Esophagus mucosa (tissue), 1 donor: Measurements from ENCODE around the gene GPRASP2. TPM values are rescaled to one million over a fixed set of nuclear protein-coding genes. Genes with fewer than 3 reads are reported as not detected.
"Not testable (repeated sequence)": the region's sequence is repeated elsewhere in the genome, so short reads cannot be mapped to it uniquely, and the experiment has no call there.

Experiments
- ATAC-seq: fragments of 200-7000 bp; cut with Tn5 transposase; one replicate; pipeline ENCODE4 v1.9.1; 2020
- total RNA-seq: library from RNA; stranded (reverse); gene quantifications from one replicate; pipeline ENCODE4 v1.2.4, GENCODE V29; 2023
- donor health status: DM: yes; HTN: yes; CAD: no.

Gene GPRASP2
- 3.1 TPM for total RNA-seq

DNA sequence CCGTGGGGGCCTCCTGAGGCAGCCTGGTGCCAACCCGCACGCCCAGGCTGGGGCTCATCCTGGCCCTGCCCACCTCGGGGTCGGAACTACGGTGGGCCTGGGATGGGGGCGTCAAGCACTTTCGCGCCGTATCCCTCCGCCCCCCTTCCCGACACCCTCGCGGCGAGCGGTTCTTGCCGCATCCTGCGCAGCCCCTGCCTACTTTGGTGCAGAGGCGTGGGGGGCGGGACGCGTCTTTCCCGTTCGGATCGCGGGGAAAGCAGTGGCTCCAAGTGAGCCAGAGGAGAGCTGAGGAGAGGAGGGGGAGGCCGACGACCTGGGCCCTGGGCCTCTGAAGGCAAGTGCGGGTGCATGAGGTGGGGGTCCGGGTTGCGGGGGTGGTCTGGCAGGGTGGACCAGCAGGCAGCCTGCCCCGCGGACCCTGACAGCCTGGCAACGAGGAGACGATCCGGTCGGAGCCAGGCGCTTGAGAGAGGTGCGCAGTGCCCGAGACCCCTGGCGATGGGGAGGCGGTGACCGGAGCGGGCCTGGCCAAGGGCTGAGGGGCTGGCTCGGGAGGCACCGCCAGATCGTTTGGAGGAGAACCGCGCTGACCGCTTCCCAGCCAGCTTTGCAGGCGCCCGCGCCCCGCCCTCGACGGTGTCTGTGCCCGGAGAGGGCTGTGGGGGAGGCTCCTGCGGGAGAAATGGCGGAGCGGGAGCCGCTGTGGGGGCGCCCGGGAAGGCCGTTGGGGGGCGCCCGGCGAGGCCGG, at the start of gene GPRASP2:
Gene GPRASP2, plus strand, starts transcription at position 233 of the 751 bp plus-strand sequence. CDS start 2,422 bp downstream, outside the sequence.
- peak; percentile 64 for ATAC-seq

- not testable (repeated sequence) for ATAC-seq
These were observed 48.4 kb upstream of the GPRASP2 start for GRCh38 chrX:102663820-102664219.

GRCh38 chrX:102667034-102667433, 45.2 kb upstream of the GPRASP2 start:
- ATAC-seq, result not testable (repeated sequence)

- ATAC-seq, result no peak
These were observed 42.7 kb upstream of the GPRASP2 start for GRCh38 chrX:102669526-102669925.

DNA sequence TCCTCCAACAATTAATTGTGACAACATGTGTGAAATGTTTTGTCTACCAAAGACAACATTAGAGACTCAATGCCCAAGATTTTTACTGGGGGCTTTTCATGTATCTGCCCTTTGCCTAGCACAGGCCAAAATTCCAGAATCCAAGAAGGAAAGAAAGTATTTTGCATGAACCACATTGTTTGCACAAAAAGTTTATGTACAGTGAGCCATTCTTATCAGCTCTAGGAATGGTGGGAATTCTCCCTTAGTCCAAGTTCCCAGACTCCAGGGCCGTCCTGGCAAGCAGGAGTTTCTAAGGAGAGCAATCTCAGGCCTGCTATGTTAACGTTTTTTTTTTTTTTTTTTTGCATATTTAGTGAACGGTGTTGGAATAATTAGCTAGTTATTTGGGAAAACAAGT, 39.4 kb upstream of the GPRASP2 start:
- no peak for ATAC-seq

DNA sequence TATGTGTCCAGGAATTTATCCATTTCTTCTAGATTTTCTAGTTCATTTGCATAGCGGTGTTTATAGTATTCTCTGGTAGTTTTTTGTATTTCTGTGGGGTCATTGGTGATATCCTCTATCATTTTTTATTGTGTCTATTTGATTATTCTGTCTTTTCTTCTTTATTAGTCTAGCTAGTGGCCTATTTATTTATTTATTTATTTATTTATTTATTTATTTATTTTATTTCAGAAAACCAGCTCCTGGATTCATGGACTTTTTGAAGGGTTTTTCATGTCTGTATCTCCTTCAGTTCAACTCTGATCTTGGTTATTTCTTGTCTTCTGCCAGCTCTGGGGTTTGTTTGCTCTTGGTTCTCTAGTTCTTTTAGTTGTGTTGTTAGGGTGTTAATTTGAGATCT, 34.8 kb upstream of the GPRASP2 start:
- ATAC-seq, result not testable (repeated sequence)

DNA sequence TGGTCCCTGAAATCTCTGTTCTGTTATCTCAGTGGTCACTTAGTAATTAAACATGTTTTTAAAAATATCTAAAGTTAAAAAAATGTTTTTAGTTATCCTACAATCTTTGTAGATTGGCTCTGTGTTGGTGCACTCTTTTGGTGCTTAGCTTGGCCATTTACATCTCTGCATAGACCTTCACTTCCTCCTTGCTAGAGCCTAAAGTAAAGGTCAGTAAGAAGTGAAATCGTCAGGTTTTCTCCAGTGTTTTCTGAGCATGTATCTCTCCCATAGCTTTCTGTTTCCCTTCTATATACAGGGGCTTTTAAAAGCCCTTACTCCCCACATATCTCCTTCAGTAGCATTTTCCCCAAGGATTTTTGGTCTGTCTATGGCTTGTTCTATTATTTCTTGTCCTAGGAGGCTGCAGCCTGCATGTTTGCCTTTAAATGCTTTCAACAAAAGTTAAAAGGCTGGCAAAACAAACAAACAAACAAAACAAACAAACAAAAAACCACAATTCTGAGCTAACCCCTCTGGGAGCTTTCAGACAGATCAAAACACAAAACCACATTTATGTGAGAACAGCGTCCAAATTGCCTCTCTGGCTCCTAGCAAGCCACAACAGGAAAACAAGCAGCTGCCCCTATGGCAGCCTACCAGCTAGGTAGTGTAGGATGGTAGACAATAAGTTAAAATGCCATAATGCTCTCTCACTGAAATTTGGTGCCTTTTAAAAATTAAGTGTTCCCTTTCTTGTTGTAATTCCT, 27.3 kb upstream of the GPRASP2 start:
- no peak for ATAC-seq

DNA sequence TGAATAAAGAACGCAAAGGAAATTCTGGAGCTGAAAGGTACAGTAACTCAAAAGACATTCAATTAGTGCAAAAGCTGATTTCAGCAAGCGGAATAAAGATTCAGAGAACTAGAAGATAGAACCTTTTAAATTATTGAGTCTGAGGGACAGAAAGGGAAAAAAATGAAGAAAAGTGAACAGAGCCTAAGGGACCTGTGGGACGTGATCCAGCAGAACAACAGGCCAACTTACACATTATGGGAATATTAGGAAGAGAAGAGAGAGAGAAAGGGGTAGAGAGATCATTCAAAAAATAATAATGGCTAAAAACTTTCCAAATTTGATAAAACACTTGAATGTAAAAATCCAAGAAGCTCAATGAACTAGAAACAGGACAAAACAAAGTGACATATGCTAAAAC, 17.5 kb upstream of the GPRASP2 start:
- no peak for ATAC-seq

DNA sequence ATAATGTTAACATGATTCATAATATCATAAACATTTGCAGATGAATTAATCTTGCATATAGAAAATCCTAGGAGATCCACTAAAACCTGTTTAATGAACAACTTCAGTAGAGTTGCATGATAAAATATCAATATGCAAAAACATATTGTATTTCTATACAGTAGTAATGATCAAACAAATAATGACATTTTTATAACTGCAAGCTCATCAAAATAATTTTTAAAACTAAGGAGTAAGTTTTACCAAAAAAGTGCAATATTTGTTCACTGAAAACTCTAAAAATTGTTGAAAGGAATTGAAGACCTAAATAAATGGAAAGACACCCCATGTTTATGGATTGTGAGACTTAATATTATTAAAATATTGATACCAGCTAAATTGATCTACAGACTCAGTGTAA, 15.9 kb upstream of the GPRASP2 start:
- no peak for ATAC-seq

- ATAC-seq, result no peak
These were observed 14.8 kb upstream of the GPRASP2 start for GRCh38 chrX:102697494-102697893.

GRCh38 chrX:102708900-102709299, 3.3 kb upstream of the GPRASP2 start:
- peak; percentile 63 for ATAC-seq

GRCh38 chrX:102711872-102712215, 404 bp upstream of the GPRASP2 start:
- ATAC-seq, result no peak

DNA sequence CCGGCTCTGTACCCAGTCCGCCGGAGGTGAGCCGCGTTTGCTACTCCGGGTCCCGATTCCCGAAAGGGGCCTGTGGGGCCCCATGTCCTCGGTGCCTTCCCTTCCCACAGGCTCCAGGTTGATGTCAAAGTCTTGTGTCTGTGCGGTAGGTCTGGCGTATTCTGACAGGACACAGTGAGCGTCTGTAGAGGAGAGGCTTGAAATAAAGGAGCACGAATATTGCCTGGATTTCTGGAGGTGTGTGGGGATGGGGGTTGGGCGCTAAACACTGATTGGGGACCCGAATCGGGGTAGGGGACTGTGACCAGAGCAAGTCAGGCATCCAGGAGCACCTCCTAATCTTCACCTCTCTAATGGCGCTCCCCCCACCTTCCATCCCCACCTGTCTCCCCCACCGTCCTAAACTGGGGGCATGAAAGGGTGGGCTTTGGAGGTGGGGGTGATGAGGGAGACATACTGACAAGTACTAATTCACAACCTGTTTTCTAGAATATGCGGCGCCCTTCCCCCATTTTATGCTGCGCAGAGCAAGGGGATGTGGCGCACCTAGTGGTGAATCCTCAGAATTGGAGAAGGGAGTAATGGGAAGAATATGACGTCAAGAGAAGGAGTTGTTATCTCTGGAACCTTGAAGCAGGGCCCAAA, 855 bp downstream of the GPRASP2 start:
- peak; percentile 66 for ATAC-seq

DNA sequence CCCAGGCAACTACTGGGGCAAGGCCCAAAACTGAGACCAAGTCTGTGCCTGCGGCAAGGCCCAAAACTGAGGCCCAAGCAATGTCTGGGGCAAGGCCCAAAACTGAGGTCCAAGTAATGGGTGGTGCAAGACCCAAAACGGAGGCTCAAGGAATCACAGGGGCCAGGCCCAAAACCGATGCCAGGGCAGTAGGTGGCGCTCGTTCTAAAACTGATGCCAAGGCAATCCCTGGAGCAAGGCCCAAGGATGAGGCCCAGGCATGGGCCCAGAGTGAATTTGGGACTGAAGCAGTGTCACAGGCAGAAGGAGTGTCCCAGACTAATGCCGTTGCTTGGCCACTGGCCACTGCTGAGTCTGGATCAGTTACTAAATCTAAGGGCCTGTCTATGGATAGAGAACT, 2.7 kb downstream of the GPRASP2 start:
- no peak for ATAC-seq

GRCh38 chrX:102715967-102716366, 3.7 kb downstream of the GPRASP2 start:
- ATAC-seq, result no peak

GRCh38 chrX:102720237-102721168, 8.3 kb downstream of the GPRASP2 start, which contains the start of gene GPRASP3:
Gene GPRASP3, plus strand, starts transcription at chrX:102720743. Its CDS starts 28,253 bp downstream, at chrX:102748996.
- ATAC-seq, result peak; percentile 92

- peak; percentile 17 for ATAC-seq
These were observed 8.9 kb downstream of the GPRASP2 start for GRCh38 chrX:102721169-102721506.

- no peak for ATAC-seq
These were observed 11.2 kb downstream of the GPRASP2 start for GRCh38 chrX:102723456-102723855.

DNA sequence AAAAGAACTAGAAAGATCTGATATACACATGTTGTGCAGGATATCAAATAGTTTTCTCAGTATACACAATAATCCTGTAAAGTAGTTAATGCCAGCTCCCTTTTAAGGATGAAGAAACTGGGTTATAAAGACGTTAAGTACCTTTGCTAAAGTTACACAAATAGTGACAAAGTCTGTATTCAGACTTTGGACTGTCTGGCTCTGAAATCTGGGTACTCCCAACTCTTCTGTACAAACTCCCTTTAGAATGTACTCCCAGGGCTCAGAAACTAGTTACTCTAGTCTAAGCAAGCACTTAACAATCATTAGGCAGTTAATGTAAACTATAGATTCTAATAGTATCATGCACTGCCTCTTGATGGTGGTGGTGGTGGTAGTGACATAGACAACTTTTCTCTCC, 15.5 kb downstream of the GPRASP2 start:
- ATAC-seq, result no peak

DNA sequence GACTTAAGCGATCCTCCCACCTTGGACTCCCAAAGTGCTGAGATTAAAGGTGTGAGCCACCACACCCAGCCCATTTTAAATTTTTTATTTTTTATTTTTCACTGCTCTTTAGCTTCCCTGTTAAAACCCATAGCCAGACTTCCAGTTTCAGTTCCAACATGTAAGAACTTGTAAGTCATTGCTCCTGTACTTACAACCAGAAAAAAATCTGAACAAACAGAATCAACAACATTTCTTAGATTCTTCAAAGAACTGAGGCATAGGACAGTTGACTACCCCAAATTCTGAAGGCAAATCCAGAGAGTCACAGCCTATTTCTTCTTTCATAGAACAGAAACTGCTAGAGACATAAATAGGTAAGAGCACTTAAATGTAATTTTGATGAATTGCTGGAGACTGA, 16.4 kb downstream of the GPRASP2 start:
- no peak for ATAC-seq

DNA sequence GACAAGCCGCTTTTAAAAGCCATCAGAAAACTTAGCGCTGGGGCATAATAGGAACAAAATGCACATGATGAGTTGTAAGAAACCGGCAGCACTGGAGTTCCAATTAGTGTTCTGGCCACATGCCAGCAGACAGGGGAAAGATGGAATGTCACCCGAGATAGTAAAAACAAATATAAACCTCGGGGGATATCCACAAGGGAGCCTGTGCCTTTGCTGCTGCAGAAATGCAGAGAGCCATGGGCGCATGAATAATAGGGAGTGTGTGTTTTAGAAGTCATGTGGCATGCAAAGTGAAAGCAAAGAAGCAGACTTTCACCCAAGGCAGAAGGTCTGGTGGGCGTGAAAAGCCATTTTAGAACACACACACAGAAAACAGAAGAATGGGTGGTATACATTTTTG, 27.4 kb downstream of the GPRASP2 start:
- ATAC-seq, result no peak

- ATAC-seq, result no peak
These were observed 32.1 kb downstream of the GPRASP2 start for GRCh38 chrX:102744307-102744706.

- ATAC-seq, result no peak
These were observed 33.2 kb downstream of the GPRASP2 start for GRCh38 chrX:102745513-102745856.
